Lower leg skin (tissue), 3 donors: ENCODE data around the gene TBCD.

Experiments
- CTCF ChIP-seq, 3 donors: fragments of 450-650 bp; IDR thresholded peaks; one replicate each; pipeline ENCODE4 v1.5.1; 2016; ENCODE audit warnings: antibody characterized with exemption in 3 of 3, mild to moderate bottlenecking in 3 of 3, moderate library complexity in 2 of 3
- POLR2A ChIP-seq, 2 donors: fragments of 450-650 bp; IDR thresholded peaks; one replicate each; pipeline ENCODE4 v1.6.1; 2016 to 2017; ENCODE audit warnings: antibody characterized with exemption in 2 of 2, mild to moderate bottlenecking in 1 of 2, moderate library complexity in 1 of 2

DNA sequence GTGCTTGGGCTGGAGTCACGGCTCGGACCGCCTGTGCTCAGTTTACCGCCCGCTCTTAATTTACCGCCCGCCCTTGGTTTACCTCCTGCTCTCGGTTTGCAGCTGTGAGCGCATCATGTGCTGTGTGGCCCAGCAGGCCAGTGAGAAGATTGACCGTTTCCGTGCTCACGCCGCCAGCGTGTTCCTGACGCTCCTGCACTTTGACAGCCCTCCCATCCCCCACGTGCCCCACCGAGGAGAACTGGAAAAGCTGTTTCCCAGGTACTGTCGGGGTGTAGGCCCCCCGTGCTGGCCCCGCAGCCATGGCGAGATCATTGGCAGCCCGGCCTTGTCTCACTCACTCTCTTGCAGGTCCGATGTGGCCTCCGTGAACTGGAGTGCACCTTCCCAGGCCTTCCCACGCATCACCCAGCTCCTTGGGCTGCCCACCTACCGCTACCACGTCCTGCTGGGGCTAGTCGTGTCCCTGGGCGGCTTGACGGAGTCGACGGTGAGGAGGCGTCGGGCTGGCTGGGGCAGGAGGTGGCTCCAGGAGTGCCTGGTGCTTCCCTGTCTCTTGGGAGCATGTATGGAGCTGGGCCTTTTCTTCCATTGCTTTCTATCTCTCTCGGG lies 177.3 kb downstream of the TBCD start:
- TF ChIP-seq CTCF (IDR thresholded peaks at IDR 0.05) (no peak), POLR2A (IDR thresholded peaks at IDR 0.05) (no peak)
